Head of caudate nucleus (tissue), 42 donors: ENCODE data around the gene STAT1.
A peak's percentile ranks its signal among the peaks of the same experiment; 100 is the strongest.
"Not testable (repeated sequence)": the region's sequence is repeated elsewhere in the genome, so short reads cannot be mapped to it uniquely, and the experiment has no call there.

Experiments used
- DNase-seq, 42 donors: peaks; one replicate each; pipeline versions ENCODE4 v3.0.0 to v3.0.0-alpha.2; 2020 to 2021; ENCODE audit warnings: mixed read lengths in 7 of 42
- intact Hi-C: fragments of 100-400 bp; cut with DNase I; formaldehyde crosslinking; loops from one replicate; pipeline ENCODE4 v1.15.0; 2022

The STAT1 gene

DNA sequence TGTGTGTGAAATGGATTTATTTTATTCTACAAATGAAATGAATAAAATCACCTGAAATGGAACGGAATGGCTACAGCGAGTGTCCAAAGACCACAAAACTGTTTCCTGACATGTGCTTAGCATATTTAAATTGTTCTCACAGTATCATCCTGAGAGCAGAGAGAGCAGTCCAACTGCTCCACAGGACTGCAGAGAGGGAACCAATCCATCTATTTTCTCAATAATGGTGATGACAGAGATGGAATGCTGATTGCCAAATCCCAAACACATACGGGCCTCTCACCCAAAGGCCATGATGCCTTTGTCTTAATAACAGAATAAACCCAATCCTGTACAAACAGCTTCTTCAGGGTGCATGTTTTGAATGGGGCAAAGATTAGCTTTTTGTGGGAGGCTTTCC, 41.1 kb downstream of the STAT1 start:
- intact Hi-C loops, result no loop called here
- DNase-seq, result no peak

- no peak for DNase-seq
- intact Hi-C loops, result no loop called here
Measured at GRCh38 chr2:190972213-190972612, 41.8 kb downstream of the STAT1 start.

DNA sequence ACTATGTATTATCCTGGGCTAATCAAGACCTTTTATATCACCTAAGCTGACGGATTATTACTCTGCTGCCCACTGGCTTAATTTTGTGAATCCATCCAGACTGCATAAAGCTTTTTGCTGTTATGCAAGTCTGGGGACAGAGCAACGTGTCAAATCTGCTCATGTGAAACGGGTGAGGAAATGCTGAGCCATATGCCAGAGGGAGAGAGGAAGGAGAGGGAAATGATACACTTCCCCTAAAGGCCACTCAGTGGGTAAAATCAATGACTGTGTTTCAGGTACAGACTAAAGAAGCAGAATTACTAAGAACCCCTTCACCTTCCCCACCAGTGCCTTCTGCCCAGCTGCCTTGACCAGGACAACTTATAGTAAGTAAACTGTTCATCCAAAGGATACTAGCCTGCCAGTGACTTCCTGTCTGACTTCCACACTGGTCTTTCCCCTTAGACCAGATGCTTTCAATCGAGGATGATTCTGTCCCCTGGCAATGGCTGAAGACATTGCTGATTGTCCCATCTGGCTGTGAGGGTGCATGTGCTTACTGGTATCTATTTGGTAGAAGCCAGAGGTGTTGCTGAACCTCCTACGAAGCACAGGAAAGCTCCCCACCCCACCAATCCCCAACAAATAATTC, 43.0 kb downstream of the STAT1 start:
- intact Hi-C loops, result no loop called here

GRCh38 chr2:190970160-190970559, 43.8 kb downstream of the STAT1 start:
- DNase-seq, result no peak
- intact Hi-C loops, result no loop called here

More for the DNA sequence above, 43.0 kb downstream of the STAT1 start:
- DNase-seq, result no peak

DNA sequence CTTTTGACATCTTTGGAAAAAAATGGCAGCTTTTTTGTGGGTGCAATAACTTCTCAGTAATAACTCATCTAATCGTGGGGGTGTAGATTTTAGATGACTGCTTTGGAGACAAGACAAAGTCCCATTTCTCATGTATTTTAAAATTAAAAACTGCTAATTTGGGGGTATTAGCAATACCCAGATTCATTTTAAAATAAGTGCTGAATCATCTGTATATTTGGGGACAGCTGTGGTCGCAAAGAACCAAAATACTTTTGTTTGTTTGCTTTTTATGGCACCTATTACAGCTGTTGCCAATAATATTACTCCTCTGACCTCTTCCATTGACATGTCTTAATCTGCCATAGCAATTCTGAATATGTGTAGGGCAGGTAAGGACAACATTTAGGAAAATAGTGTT, 45.4 kb downstream of the STAT1 start:
- no peak for DNase-seq
- intact Hi-C loops, result no loop called here

DNA sequence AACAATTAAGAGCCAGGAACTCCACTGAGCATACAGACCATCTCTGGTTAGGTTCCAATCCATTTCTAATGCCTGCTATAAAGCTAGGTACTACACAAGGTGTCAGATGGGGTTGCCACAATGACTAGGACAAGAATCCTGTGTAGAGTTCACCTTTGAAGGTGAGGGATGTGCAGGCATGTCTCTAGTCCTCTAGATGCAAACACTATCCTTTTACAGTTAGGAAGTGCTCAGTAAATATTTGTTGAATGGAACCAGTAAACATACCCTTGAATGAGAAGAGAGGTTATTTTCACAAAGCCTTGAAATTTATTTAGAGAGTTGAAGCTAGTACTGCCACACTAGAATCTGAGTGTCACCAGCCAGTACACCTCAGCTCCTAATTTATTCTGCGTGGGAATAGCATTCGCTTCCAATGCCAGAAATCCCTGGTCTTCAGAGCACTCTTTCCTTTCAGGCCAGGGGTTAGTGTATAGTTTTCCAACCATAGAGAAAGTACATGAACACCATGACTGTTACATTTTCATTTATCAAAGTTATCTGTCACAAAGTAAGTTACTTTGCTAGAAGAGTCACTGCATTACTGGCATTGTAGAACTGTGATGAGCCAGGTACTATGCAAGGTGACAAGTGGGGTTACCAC, 48.3 kb downstream of the STAT1 start:
- intact Hi-C loops, result no loop called here
- DNase-seq, result no peak

GRCh38 chr2:190964170-190964795, 49.7 kb downstream of the STAT1 start:
- intact Hi-C loops, result no loop called here
- DNase-seq, result no peak

GRCh38 chr2:190963088-190963487, 50.9 kb downstream of the STAT1 start:
- intact Hi-C loops, result no loop called here
- DNase-seq, result no peak

DNA sequence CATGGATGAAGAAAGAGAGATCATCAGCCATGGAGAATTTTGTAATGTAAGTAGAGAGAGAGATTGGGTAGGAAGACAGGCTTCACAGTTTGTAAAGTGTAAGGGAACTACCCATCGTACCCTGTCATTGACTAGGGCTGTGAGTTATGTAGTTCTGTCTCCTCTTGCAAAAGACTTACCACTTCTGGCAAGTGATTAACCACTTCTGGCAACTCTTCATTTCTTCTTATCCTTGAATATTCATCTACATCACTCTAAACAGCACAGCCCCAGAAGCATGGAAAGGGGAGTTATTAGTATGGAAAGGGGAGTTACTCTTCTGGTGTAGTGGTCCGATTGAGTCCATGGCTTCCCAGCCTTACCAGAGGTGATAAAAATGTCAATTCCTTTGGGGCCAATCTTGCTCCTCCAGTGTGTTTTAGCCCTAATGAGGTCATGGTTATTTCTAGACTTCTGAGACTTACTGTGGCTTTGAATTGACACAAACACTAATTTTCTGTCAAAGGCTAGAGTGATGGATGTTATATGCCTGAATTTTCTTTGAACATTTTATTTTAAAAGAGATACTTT, 52.0 kb downstream of the STAT1 start:
- no peak for DNase-seq
- intact Hi-C loops, result no loop called here

DNA sequence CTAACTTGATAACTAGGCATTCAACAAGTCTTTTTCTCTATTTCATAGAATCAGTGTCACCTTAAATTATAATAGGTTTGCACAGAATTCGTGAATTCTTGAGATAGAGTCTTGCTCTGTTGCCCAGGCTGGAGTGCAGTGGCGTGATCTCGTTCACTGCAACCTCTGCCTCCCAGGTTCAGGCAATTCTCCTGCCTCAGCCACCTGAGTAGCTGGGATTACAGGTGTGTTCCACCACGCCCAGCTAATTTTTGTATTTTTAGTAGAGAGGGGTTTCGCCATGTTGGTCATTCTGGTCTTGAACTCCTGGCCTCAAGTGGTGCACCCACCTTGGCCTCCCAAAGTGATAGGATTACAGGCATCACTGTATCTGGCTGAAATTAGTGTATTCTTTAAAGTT, 52.9 kb downstream of the STAT1 start:
- DNase-seq, intact Hi-C loops: not testable (repeated sequence)

- no peak for DNase-seq
- intact Hi-C loops, result no loop called here
Measured at GRCh38 chr2:190959911-190960788, 53.8 kb downstream of the STAT1 start.

DNA sequence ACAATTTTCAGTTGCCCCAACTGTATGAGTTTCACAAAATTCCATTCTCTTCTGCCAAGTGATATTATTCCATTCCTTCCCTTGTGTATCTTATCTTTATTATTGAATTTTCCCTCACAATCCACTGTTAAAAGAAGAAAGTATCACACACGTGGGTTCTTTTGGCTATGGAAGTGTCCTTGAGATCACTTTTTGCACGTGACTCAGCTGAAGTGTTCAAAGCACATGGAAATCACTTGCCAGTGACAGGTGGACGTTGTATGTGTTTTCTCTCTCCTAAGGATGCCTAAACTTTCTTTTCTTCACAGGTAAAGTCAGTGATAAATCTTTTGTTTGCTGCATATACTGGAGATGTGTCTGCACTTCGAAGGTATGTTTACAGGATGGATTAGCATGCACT, 60.7 kb downstream of the STAT1 start:
- no peak for DNase-seq
- intact Hi-C loops, result no loop called here

DNA sequence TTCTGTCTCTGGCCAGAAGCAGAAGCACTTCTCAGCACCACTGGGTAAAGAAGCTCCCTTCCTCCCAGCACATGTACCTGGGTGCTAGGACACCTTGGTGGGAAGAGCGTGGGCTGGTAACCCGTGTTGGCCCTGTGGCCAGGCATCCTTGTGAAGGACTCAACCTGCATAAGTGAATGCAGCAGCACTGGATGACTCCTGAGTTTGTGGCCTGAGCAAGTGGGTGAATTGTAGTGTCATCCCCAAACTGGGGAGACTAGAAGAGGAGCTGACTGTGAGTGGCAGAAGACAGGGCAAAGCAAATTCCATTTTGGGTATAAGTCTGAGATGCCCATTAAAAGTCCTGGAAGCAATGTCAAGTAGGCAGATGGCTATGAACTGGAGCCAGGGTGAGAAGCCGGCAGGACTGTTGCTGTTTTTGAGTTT, 63.4 kb downstream of the STAT1 start:
- intact Hi-C loops, result no loop called here
- no peak for DNase-seq

GRCh38 chr2:190948671-190949070, 65.3 kb downstream of the STAT1 start:
- DNase-seq, result peak in 4 of 42 donors; percentile 7 to 38 (median 22)
- intact Hi-C loops, result no loop called here

GRCh38 chr2:190947711-190948251, 66.2 kb downstream of the STAT1 start:
- no peak for DNase-seq
- intact Hi-C loops, result no loop called here

- intact Hi-C loops, result no loop called here
- DNase-seq, result no peak
Measured at GRCh38 chr2:190947141-190947540, 66.8 kb downstream of the STAT1 start.

- DNase-seq, result no peak
- intact Hi-C loops, result no loop called here
Measured at GRCh38 chr2:190943706-190944105, 70.3 kb downstream of the STAT1 start.

DNA sequence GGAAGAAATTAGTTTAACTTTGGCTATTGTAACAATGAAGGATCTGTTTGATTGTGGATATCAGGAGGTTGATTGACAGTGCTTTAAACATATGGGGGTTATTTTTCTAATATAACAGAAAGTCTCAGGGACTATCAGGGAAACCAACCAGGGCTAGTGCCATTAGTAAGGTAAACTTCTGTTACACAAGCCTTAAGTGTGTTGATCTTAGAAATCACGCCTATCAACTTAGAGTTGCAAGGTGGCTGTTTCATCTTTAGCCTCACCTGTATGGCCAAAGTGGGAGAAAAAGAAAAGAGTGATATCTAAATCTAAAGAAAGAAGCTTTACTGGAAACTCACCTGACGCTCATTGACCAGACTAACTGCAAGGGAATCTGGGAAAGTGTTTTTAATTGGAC, 71.3 kb downstream of the STAT1 start:
- intact Hi-C loops, result no loop called here
- DNase-seq, result no peak

- DNase-seq, result no peak
- intact Hi-C loops, result no loop called here
Measured at GRCh38 chr2:190941571-190941970, 72.4 kb downstream of the STAT1 start.
